Measurements from ENCODE around the gene TAL2. TPM values are rescaled to one million over a fixed set of nuclear protein-coding genes. Genes with fewer than 3 reads are reported as not detected.
"Not testable (repeated sequence)": the region's sequence is repeated elsewhere in the genome, so short reads cannot be mapped to it uniquely, and the experiment has no call there.

The TAL2 gene
- total RNA-seq, 1 experiment from 2014 or later, result not detected

GRCh38 chr9:105696219-105696793 lies 34.0 kb downstream of the TAL2 start:
- DNase-seq (ENCODE audit: low read depth, low spot score), result no peak
- in situ Hi-C loops (cut with HindIII; ENCODE audit: low pct_unique_long_range_greater_than_20kb, low sequenced_read_pairs), result no loop called here

GRCh38 chr9:105697871-105698270 lies 35.6 kb downstream of the TAL2 start:
- DNase-seq (ENCODE audit: low read depth, low spot score), result peak; percentile 16
- in situ Hi-C loops (cut with HindIII; ENCODE audit: low pct_unique_long_range_greater_than_20kb, low sequenced_read_pairs), result no loop called here

DNA sequence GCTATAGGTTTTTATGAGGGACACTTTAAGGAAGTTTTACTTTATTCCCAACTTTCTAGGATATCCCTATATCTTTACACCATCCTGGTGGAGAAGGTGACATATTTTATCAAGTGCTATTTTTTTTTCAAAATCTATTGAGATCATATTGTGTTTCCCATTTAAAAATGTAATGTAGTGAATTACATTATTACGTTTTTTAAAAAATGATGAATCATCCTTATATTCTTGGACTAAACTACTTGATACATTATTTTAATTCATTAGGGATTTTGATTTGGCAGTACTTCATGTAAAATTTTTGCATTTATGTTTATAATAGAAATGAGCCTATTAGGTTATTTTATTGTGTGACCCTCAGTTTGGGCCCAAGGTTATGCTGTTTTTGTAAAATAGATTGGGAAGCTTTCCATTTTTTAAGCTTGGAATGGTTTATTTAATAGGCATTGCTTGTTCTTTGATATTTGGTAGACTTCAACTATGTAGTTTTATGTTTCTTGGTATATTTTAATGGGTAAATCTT lies 36.2 kb downstream of the TAL2 start:
- in situ Hi-C loops (cut with HindIII; ENCODE audit: low pct_unique_long_range_greater_than_20kb, low sequenced_read_pairs), result no loop called here
- DNase-seq (ENCODE audit: low read depth, low spot score), result no peak

- DNase-seq (ENCODE audit: low read depth, low spot score), result no peak
- in situ Hi-C loops (cut with HindIII; ENCODE audit: low pct_unique_long_range_greater_than_20kb, low sequenced_read_pairs), result no loop called here
Observed at GRCh38 chr9:105700668-105701067, 38.4 kb downstream of the TAL2 start.

DNA sequence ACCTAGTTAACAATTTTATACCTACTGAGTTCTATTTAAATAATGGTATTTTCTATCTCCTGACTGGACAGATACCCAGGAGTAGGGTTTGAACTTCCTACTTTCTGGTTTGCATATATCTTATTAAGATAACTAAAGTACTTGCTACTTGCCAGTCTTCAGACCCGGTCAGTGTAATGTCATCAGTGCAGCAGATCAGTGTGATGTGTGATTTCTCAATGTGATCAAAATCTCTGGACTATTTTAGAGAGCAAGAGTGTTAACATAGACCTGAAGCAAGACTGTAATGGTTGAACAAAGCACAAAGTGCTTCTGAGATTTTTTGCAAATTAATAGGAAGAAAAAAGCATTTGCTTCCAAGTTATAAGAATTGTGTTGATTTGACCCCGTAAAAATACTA lies 38.9 kb downstream of the TAL2 start:
- in situ Hi-C loops (cut with HindIII; ENCODE audit: low pct_unique_long_range_greater_than_20kb, low sequenced_read_pairs), result no loop called here
- no peak for DNase-seq (ENCODE audit: low read depth, low spot score)

GRCh38 chr9:105702207-105702606 lies 40.0 kb downstream of the TAL2 start:
- in situ Hi-C loops (cut with HindIII; ENCODE audit: low pct_unique_long_range_greater_than_20kb, low sequenced_read_pairs), result no loop called here
- DNase-seq (ENCODE audit: low read depth, low spot score), result no peak

DNA sequence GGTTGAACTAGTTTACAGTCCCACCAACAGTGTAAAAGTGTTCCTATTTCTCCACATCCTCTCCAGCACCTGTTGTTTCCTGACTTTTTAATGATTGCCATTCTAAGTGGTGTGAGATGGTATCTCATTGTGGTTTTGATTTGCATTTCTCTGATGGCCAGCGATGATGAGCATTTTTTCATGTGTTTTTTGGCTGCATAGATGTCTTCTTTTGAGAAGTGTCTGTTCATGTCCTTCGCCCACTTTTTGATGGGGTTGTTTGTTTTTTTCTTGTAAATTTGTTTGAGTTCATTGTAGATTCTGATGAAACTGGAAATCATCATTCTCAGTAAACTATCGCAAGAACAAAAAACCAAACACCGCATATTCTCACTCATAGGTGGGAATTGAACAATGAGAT lies 41.4 kb downstream of the TAL2 start:
- DNase-seq (ENCODE audit: low read depth, low spot score); in situ Hi-C loops (cut with HindIII; ENCODE audit: low pct_unique_long_range_greater_than_20kb, low sequenced_read_pairs): not testable (repeated sequence)

DNA sequence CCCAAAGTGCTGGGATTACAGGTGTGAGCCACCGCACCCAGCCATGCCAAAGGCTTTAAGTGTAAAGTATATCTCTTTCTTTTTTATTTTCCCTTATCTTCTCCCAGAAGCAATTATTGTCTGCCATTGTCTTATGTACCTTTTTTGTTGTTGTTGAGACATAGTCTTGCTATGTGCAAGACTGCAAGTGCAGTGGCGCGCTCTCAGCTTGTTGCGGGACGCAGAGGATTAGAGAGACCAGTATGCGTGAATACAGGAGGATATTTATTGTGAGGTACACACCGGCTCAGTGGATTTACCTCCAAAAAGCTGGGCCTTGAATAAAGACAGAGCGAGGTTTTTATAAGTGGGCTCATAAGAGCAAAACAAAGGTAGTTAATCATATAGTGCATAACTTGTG lies 43.9 kb downstream of the TAL2 start:
- in situ Hi-C loops (cut with HindIII; ENCODE audit: low pct_unique_long_range_greater_than_20kb, low sequenced_read_pairs), result no loop called here
- DNase-seq (ENCODE audit: low read depth, low spot score), result no peak

GRCh38 chr9:105708405-105708804 lies 46.1 kb downstream of the TAL2 start:
- in situ Hi-C loops (cut with HindIII; ENCODE audit: low pct_unique_long_range_greater_than_20kb, low sequenced_read_pairs), result no loop called here
- DNase-seq (ENCODE audit: low read depth, low spot score), result no peak

GRCh38 chr9:105710638-105711037 lies 48.4 kb downstream of the TAL2 start:
- in situ Hi-C loops (cut with HindIII; ENCODE audit: low pct_unique_long_range_greater_than_20kb, low sequenced_read_pairs), result no loop called here

GRCh38 chr9:105711867-105712266 lies 49.6 kb downstream of the TAL2 start:
- in situ Hi-C loops (cut with HindIII; ENCODE audit: low pct_unique_long_range_greater_than_20kb, low sequenced_read_pairs), result no loop called here
- DNase-seq (ENCODE audit: low read depth, low spot score), result no peak

More at GRCh38 chr9:105710638-105711037, 48.4 kb downstream of the TAL2 start:
- no peak for DNase-seq (ENCODE audit: low read depth, low spot score)

DNA sequence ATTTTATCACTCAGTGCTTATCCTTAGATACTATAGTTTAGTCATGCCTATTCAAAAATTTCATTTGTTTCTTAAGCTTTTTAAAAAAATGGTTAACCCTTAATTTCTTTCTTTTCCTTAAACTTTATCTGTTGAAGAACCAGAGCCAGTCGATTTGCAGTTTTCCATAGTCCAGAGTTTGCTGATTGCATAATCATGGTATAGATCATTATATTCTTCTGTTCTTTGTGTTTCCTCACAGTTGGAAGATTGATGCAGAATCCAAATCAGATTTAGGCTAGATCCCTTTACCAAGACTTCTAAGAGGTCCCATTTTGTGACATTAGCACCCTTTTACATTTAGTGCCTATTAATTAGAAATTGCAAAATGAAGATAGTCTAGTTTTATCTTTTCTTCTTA lies 50.0 kb downstream of the TAL2 start:
- no peak for DNase-seq (ENCODE audit: low read depth, low spot score)
- in situ Hi-C loops (cut with HindIII; ENCODE audit: low pct_unique_long_range_greater_than_20kb, low sequenced_read_pairs), result no loop called here

Other genes with a start within 250 kb of the TAL2 start
- gene FSD1L, start 214.4 kb upstream of the TAL2 start, total RNA-seq (2014; rRNA removed; shearing (Covaris generic)), result 2.5 and 2.7 TPM in 2 replicates
- gene FKTN, start 104.3 kb upstream of the TAL2 start, total RNA-seq (2014; rRNA removed; shearing (Covaris generic)), result 12.7 and 17.5 TPM in 2 replicates
- gene TMEM38B, start 32.1 kb downstream of the TAL2 start, total RNA-seq (2014; rRNA removed; shearing (Covaris generic)), result 37.7 and 45.6 TPM in 2 replicates

Data from SK-MEL-5 (cell line).